ENCODE measurements around the gene CCS.

CCS gene

GRCh38 chr11:66643745-66644437 lies 50.9 kb downstream of the CCS start:
- H3K27ac ChIP-seq, result no peak overlapping the region
- H3K4me3 ChIP-seq, result peak overlapping the region in 1 of 7 experiments; percentile 18

- Histone ChIP-seq H3K27ac (no peak overlapping the region), H3K4me3 (no peak overlapping the region)
Measured at GRCh38 chr11:66646828-66647227, 53.8 kb downstream of the CCS start.

- Histone ChIP-seq H3K27ac (no peak overlapping the region), H3K4me3 (no peak overlapping the region)
Measured at GRCh38 chr11:66649903-66650302, 56.9 kb downstream of the CCS start.

GRCh38 chr11:66651016-66651415 lies 58.0 kb downstream of the CCS start:
- no peak overlapping the region for H3K4me3 ChIP-seq
- H3K27ac ChIP-seq, result no peak overlapping the region

GRCh38 chr11:66652651-66653050 lies 59.7 kb downstream of the CCS start:
- Histone ChIP-seq H3K27ac (no peak overlapping the region), H3K4me3 (no peak overlapping the region)

- H3K4me3 ChIP-seq, result no peak overlapping the region
- no peak overlapping the region for H3K27ac ChIP-seq
Measured at GRCh38 chr11:66653123-66653522, 60.1 kb downstream of the CCS start.
